ENCODE results near the gene SEMA3B. TPM values are rescaled to one million over a fixed set of nuclear protein-coding genes. Genes with fewer than 3 reads are reported as not detected.
A peak's percentile ranks its signal among the peaks of the same experiment; 100 is the strongest.

Gene SEMA3B
- total RNA-seq, 1 experiment from 2014 or later, result 7.3 TPM

- no peak for TF ChIP-seq PRDM15 (CRISPR knock-in tag; IDR thresholded peaks at IDR 0.05)
- TF ChIP-seq, protein P1, sequence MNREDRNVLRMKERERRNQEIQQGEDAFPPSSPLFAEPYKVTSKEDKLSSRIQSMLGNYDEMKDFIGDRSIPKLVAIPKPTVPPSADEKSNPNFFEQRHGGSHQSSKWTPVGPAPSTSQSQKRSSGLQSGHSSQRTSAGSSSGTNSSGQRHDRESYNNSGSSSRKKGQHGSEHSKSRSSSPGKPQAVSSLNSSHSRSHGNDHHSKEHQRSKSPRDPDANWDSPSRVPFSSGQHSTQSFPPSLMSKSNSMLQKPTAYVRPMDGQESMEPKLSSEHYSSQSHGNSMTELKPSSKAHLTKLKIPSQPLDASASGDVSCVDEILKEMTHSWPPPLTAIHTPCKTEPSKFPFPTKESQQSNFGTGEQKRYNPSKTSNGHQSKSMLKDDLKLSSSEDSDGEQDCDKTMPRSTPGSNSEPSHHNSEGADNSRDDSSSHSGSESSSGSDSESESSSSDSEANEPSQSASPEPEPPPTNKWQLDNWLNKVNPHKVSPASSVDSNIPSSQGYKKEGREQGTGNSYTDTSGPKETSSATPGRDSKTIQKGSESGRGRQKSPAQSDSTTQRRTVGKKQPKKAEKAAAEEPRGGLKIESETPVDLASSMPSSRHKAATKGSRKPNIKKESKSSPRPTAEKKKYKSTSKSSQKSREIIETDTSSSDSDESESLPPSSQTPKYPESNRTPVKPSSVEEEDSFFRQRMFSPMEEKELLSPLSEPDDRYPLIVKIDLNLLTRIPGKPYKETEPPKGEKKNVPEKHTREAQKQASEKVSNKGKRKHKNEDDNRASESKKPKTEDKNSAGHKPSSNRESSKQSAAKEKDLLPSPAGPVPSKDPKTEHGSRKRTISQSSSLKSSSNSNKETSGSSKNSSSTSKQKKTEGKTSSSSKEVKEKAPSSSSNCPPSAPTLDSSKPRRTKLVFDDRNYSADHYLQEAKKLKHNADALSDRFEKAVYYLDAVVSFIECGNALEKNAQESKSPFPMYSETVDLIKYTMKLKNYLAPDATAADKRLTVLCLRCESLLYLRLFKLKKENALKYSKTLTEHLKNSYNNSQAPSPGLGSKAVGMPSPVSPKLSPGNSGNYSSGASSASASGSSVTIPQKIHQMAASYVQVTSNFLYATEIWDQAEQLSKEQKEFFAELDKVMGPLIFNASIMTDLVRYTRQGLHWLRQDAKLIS (CRISPR knock-in tag; IDR thresholded peaks at IDR 0.05; ENCODE audit: borderline replicate concordance), result no peak
- no peak for TF ChIP-seq NR1H2 (CRISPR knock-in tag; IDR thresholded peaks at IDR 0.05)
- 0 out of 2 replicates have a peak, but pooled peaks have one; percentile 23 for TF ChIP-seq ATF2 (CRISPR knock-in tag; IDR thresholded peaks at IDR 0.05; ENCODE audit: borderline replicate concordance, low read depth)
- peak; percentile 60; the same call in 1 of the 2 replicates for TF ChIP-seq ETV6 (CRISPR knock-in tag; IDR thresholded peaks at IDR 0.05)
- no peak for TF ChIP-seq ZNF232 (CRISPR knock-in tag; IDR thresholded peaks at IDR 0.05)
- TF ChIP-seq, protein P2, sequence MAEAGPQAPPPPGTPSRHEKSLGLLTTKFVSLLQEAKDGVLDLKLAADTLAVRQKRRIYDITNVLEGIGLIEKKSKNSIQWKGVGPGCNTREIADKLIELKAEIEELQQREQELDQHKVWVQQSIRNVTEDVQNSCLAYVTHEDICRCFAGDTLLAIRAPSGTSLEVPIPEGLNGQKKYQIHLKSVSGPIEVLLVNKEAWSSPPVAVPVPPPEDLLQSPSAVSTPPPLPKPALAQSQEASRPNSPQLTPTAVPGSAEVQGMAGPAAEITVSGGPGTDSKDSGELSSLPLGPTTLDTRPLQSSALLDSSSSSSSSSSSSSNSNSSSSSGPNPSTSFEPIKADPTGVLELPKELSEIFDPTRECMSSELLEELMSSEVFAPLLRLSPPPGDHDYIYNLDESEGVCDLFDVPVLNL (CRISPR knock-in tag; IDR thresholded peaks at IDR 0.05; ENCODE audit: borderline replicate concordance, low read depth), result no peak
- TF ChIP-seq, protein P3, sequence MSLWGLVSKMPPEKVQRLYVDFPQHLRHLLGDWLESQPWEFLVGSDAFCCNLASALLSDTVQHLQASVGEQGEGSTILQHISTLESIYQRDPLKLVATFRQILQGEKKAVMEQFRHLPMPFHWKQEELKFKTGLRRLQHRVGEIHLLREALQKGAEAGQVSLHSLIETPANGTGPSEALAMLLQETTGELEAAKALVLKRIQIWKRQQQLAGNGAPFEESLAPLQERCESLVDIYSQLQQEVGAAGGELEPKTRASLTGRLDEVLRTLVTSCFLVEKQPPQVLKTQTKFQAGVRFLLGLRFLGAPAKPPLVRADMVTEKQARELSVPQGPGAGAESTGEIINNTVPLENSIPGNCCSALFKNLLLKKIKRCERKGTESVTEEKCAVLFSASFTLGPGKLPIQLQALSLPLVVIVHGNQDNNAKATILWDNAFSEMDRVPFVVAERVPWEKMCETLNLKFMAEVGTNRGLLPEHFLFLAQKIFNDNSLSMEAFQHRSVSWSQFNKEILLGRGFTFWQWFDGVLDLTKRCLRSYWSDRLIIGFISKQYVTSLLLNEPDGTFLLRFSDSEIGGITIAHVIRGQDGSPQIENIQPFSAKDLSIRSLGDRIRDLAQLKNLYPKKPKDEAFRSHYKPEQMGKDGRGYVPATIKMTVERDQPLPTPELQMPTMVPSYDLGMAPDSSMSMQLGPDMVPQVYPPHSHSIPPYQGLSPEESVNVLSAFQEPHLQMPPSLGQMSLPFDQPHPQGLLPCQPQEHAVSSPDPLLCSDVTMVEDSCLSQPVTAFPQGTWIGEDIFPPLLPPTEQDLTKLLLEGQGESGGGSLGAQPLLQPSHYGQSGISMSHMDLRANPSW (CRISPR knock-in tag; conservative IDR thresholded peaks at IDR 0.05; ENCODE audit: low read depth), result 0 out of 2 replicates have a peak, but pooled peaks have one; percentile 58
- TF ChIP-seq ZNF423 (CRISPR knock-in tag; IDR thresholded peaks at IDR 0.05), result 0 out of 2 replicates have a peak, but pooled peaks have one; percentile 25
- TF ChIP-seq, protein P4, sequence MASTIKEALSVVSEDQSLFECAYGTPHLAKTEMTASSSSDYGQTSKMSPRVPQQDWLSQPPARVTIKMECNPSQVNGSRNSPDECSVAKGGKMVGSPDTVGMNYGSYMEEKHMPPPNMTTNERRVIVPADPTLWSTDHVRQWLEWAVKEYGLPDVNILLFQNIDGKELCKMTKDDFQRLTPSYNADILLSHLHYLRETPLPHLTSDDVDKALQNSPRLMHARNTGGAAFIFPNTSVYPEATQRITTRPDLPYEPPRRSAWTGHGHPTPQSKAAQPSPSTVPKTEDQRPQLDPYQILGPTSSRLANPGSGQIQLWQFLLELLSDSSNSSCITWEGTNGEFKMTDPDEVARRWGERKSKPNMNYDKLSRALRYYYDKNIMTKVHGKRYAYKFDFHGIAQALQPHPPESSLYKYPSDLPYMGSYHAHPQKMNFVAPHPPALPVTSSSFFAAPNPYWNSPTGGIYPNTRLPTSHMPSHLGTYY (CRISPR knock-in tag; IDR thresholded peaks at IDR 0.05), result peak; percentile 52; the same call in 1 of the 2 replicates
- TF ChIP-seq SP1 (CRISPR knock-in tag; conservative IDR thresholded peaks at IDR 0.05), result peak; percentile 84; the same call in 1 of the 2 replicates
- TF ChIP-seq, protein P5, sequence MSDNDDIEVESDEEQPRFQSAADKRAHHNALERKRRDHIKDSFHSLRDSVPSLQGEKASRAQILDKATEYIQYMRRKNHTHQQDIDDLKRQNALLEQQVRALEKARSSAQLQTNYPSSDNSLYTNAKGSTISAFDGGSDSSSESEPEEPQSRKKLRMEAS (CRISPR knock-in tag; IDR thresholded peaks at IDR 0.05), result 0 out of 2 replicates have a peak, but pooled peaks have one; percentile 30
- peak; percentile 28; the same call in 1 of the 2 replicates for TF ChIP-seq OVOL2 (CRISPR knock-in tag; IDR thresholded peaks at IDR 0.05; ENCODE audit: borderline replicate concordance)
- no peak for TF ChIP-seq NR3C1 (CRISPR knock-in tag; conservative IDR thresholded peaks at IDR 0.05; ENCODE audit: low read depth)
- TF ChIP-seq GABPB1 (CRISPR knock-in tag; IDR thresholded peaks at IDR 0.05), result peak; percentile 81; the same call in 1 of the 2 replicates
- peak; percentile 98 for TF ChIP-seq CTCF (IDR thresholded peaks at IDR 0.05)
Measured at GRCh38 chr3:50260027-50260941, 8.7 kb upstream of the SEMA3B start (continued).
